RWPE1 (cell line): ENCODE measurements around the gene MTSS2.

ENCODE experiments used
- CTCF ChIA-PET: fragments of 350-600 bp; sonication (Branson Sonifier 250); formaldehyde crosslinking; extraction: SDS; loops from one replicate; lab custom pipeline; 2021; lab: Yijun Ruan, JAX
- POLR2A ChIA-PET: fragments of 400-600 bp; formaldehyde crosslinking; extraction: SDS; loops from one replicate; lab custom pipeline; 2020; ENCODE audit warnings: antibody characterized with exemption; ENCODE audit not compliant: low non-redundant PET; lab: Yijun Ruan, JAX
- DNase-seq: peaks from one replicate; pipeline ENCODE4 v3.0.0; 2012; ENCODE audit warnings: low spot score
- H3K27ac ChIP-seq: fragments of 450-650 bp; 2 replicates; pipeline ENCODE4 v1.5.1; 2017
- CTCF ChIP-seq: fragments of 450-650 bp; conservative IDR thresholded peaks from 2 replicates; pipeline ENCODE4 v1.5.1; 2017; ENCODE audit warnings: low read depth, mild to moderate bottlenecking

MTSS2 gene

GRCh38 chr16:70683146-70683944 lies 2.5 kb downstream of the MTSS2 start:
- no peak for TF ChIP-seq CTCF
- DNase-seq = no peak
- peak overlapping the region; percentile 100 for H3K27ac ChIP-seq
- CTCF ChIA-PET = interaction anchor here (0.7 to 2.0 kb wide), 3 partner anchors 80 to 123 kb away, joined by 3 to 19 read pairs (median 6); no protein-coding TSS in a partner anchor
- POLR2A ChIA-PET = interaction anchor here (0.5 to 1.1 kb wide), 3 partner anchors 12 to 88 kb away, joined by 3 to 6 read pairs (median 5); no protein-coding TSS in a partner anchor

- peak overlapping the region; percentile 100 for H3K27ac ChIP-seq
- no peak for TF ChIP-seq CTCF
- no peak for DNase-seq
- CTCF ChIA-PET = interaction anchor here (0.5 to 2.0 kb wide), 5 partner anchors 14 to 1068 kb away, joined by 4 to 19 read pairs (median 6); no protein-coding TSS in a partner anchor
- POLR2A ChIA-PET = interaction anchor here (1.1 kb wide), 1 partner anchor 13 kb away, joined by 6 read pairs; no protein-coding TSS in a partner anchor
Observed at GRCh38 chr16:70682239-70683145, 3.4 kb downstream of the MTSS2 start.

- peak overlapping the region; percentile 100 for H3K27ac ChIP-seq
- DNase-seq = no peak
- ChIA-PET POLR2A (interaction anchor here (1.1 kb wide), 1 partner anchor 14 kb away, joined by 6 read pairs; no protein-coding TSS in a partner anchor), CTCF (interaction anchor here (0.6 to 2.0 kb wide), 4 partner anchors 13 to 335 kb away, joined by 3 to 19 read pairs (median 4); no protein-coding TSS in a partner anchor)
- no peak for TF ChIP-seq CTCF
Observed at GRCh38 chr16:70681382-70682238, 4.2 kb downstream of the MTSS2 start.

GRCh38 chr16:70680495-70681381 lies 5.1 kb downstream of the MTSS2 start:
- no peak for DNase-seq
- TF ChIP-seq CTCF = no peak
- POLR2A ChIA-PET = no interaction called here
- peak overlapping the region; percentile 100 for H3K27ac ChIP-seq
- CTCF ChIA-PET = interaction anchor here (0.6 to 1.0 kb wide), 2 partner anchors 90 to 1127 kb away, joined by 3 read pairs; no protein-coding TSS in a partner anchor
